Activated gamma-delta T cell treated with Interleukin-2 at 50 U/mL for 16 hours (primary cell): Measurements from ENCODE around the gene NPVF.

Source experiments
- DNase-seq: peaks from one replicate; pipeline ENCODE4 v3.0.0-alpha.2; 2020

Gene NPVF

GRCh38 chr7:25223206-25223605, 5.1 kb downstream of the NPVF start:
- no peak for DNase-seq

GRCh38 chr7:25222666-25223065, 5.6 kb downstream of the NPVF start:
- no peak for DNase-seq

DNA sequence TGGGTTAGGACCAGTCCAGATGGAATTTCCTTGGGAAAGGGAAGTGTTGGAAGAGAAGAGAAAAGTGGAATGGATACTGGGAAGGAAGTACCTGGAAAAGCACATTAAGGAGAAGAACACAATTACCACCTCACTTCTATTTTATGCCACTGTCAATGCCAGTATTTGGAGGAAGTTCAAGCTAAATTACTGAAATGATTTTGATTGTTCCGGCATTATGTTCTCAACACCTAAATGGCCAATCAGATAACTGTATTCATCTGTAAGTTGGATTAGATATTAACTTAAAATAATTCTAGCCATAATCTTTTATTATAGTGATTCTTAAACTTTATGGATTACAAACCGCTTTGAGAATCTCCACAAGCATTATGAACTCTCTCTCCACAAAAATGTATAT, 7.3 kb downstream of the NPVF start:
- no peak for DNase-seq

GRCh38 chr7:25218191-25218590, 10.1 kb downstream of the NPVF start:
- no peak for DNase-seq

DNA sequence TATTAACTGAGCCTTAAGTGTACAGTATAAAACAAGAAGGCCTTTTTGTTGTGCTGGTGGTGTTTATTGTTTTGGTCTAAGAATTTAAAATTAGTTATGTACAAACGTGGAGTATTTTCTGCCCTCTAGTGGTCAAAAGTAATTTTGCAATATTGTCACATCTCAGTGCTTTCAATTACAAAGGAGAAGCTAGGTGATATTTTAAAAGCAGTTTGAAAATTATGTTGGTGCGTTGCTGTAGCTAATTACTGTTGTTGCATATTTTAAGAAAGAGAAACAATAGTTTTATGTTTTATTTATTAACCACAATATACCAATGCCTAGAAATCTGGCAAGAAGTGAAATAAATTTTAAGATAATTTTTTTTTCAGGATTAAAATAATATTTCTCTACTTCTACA, 11.4 kb downstream of the NPVF start:
- no peak for DNase-seq

DNA sequence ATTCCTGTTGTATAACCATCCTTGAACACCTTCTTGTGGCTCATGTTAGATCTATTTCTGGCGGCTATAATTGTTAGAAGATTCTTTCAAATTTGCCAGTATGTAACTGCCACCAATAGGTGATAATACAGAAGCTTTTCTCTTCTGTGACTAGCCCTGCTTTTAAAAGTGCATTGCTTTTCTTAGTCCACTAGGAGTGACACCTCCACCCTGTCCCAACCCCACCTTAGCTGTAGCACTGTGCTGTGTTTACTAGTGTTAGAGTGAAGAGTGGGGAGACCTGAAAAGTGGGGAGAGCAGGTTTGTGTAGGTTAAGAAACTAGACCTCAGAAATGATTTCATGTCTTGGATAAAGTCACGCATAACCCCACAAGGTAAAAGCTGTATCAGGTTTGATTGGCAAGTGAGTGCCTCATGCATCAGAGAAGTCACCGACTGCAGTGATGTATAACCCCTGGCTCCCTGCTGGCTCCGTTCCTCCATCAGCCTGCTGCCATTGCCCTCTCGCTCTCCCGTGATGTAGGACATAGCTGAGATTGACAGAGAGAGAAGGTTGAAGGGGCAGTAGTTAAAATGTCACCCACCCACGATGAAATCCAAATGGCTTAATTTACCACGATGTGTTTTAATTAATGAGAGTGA, 12.5 kb downstream of the NPVF start:
- no peak for DNase-seq

GRCh38 chr7:25208525-25209221, 19.6 kb downstream of the NPVF start:
- DNase-seq, result no peak

- no peak for DNase-seq
Observed at GRCh38 chr7:25207887-25208286, 20.4 kb downstream of the NPVF start.

DNA sequence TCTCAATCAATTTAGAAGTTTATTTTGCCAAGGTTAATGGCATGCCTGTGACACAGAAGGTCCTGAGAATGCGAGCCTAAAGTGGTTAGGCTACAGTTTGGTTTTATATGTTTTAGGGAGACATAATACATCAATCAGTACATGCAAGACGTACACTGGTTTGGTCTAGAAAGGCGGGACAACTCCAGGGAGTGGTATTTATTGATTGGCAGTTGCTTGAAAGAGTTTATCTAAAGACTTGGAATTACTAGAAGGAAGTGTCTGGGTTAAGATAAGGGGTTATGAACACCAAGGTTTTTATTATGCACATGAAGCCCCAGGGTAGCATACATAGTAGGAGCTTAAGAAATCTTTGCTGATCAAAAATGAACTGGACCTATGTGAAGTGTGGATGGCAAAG, 21.5 kb downstream of the NPVF start:
- DNase-seq, result no peak

DNA sequence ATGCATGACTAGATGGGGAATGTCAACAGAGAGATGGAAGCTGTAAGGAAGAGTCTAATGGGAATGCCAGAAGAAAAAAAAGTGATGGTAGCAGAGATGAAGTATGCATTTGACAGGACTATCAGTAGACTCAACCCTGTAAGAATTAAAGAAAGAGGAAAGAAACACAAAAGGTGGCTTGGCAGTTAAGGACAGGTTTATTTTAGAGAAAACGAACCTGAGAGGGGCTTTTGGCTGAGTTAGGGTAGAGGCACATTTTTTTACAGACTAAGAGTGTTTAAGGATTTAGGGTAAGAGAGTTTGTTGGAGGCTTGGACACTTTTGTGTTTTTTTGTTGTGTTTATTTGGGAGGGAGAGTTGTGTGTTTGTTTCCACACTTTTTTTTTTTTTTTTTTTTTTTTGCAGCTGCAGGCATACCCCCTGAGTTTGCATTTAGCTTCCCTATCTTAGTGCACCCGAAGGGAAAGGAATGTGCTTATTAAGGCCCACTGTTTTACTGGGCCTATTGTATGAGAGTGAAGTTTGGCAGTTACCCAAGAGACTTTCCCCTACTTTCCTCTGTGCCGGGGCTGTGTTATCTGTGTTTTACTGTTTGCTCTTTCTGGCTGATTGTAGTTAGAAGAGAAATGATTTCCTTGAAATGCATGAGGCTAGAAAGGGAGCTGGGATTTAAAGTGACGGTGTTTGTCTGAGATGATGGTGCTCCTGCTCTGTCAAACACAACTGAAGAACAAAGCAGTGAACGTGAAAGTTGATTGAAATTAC, 32.0 kb downstream of the NPVF start:
- no peak for DNase-seq

GRCh38 chr7:25194036-25194435, 34.2 kb downstream of the NPVF start:
- DNase-seq, result no peak

GRCh38 chr7:25192043-25192442, 36.2 kb downstream of the NPVF start:
- DNase-seq, result no peak

DNA sequence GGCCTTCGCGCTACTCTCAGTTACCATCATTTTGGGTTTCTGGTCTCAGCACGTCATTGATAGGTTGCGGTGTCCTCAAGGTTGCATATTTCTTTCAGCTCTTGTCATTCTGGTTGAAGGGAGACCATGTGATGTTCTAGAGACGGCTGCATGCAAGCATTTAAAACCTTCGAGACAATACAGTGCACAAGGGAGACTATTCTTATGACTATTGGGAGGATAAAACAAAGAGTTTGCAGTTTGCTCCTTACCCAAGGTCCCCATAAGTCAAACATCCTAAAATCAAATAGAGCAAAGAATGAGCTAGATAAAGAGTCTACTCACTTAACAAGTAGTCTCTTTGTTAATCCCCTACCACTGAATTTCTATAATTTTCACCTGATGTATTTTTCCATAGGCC, 39.1 kb downstream of the NPVF start:
- DNase-seq, result no peak

GRCh38 chr7:25187932-25188331, 40.4 kb downstream of the NPVF start:
- DNase-seq, result no peak

GRCh38 chr7:25186436-25186835, 41.9 kb downstream of the NPVF start:
- no peak for DNase-seq

DNA sequence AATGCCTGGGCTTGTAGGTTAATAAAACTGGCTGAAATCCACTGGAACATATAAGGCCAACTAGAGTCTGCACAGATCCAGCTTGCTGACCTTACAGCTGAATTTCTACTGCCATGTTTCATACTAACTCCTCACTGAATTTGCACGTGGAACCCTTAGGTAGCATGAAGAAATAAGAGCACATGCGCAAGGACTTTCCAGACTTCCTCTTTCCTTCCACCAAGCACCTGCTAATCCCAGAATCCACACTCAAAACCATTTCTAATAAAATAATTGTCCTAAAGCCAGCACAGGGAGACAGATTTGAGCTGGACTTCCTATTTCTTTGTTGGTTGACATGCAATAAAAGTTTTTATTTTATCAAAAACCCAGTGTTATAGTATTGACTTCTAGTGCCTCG, 46.8 kb downstream of the NPVF start:
- no peak for DNase-seq

GRCh38 chr7:25180946-25181345, 47.3 kb downstream of the NPVF start:
- no peak for DNase-seq

- DNase-seq, result no peak
Observed at GRCh38 chr7:25180592-25180923, 47.7 kb downstream of the NPVF start.

DNA sequence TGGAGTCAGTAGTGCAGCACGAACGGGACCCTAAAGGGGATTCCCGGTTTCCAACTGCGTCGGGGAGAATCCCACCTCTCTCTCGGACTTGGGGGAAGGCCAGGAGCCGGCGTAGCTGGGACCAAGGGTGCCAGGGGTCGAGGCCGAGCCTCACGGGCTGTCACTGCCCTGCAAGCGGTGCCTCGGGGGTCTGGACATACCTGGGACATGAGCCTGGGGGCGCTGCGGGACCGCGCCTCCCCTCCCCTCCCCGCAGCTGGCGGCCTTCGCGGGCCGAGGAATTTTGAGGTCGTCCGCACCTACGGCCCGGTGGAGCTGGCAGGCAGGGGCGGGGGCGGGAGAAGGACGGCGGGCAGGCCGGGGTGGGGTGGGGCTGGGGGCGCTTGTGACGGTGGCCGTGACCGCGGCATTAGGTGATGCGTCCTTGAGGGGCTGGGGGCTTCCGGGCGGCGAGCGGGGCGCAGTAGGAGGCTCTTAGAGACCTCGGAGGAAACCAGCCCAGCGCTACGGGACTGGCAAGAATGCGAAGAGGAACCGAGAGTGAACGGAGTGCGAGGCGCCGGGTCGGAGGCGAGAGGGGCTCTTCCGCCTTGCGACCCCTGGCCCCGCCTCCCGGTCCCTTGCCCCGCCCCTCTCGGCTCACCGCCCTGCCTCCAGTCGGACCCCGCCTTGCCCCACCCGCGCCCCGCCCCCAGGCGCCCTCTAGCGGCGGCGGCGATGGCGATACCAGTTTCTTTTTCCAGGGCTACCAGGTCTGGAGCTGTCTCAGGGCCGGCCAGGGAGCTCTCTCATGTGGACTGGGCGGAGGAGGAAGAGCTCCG, 48.3 kb downstream of the NPVF start:
- DNase-seq, result peak; percentile 98

DNA sequence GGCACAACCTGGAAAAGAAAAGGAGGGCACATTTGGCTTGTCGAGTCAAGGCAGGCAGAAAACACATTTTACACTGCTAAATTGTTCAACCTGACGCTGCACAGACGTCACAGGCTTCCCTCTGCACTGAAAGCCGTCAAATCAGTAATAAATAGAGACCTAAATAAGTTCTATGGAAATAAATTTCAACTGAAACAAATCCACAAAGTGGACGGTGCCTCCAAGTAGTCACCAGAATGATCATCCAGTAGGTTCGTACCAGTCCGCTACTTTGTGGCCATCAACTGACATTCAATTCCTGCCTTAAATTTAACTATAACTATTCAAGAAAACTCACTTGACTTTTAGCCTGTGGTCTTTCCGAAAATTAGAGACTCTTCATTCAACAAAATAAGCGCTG, 49.0 kb downstream of the NPVF start:
- no peak for DNase-seq
